ENCODE results near the gene TAC3.

DNA sequence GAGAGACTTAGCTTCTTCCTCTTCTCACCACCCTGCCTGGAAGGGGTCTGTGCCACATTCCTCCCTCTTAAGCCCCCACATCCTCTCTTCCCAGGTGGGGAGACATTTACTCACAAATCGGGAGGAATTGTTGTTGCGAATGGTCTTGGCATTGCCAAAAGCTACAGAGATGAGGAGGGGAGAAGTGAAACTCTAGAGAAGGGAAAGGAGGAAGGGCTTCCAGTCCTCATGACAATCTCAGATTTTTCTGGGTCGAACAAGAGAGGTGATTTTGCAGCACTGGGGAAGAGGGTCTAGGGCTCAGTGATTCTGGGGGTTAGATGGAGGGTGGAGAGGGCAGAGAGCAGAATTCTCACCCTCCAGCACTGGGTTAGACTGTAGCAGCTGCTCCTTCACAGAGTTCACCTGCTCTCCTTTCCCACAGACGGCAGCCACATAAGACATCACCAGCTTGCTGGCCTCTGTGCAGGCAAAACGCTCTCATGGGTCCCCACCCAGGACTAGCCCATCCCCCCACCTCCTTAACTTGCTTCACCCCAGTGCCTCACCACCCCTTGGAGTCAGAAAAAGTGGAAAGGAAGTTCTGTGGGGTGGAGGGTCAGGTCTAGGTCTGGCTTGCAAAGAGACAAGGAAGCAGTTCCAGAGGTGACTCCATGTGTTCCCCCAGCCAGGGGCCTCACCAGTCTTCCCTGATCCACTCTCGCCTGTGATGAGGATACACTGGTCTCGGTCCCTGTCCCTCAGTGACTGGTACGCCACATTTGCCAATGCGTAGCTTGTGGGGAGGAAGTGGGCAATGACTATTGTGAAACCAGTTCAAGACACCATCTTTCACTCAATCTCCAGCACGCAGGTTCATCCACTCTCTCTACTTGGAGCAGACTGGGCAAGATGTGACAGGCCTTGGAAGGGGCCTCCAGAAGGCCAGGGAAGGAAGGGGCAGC, 30.9 kb upstream of the TAC3 start:
- TF ChIP-seq, protein P1, sequence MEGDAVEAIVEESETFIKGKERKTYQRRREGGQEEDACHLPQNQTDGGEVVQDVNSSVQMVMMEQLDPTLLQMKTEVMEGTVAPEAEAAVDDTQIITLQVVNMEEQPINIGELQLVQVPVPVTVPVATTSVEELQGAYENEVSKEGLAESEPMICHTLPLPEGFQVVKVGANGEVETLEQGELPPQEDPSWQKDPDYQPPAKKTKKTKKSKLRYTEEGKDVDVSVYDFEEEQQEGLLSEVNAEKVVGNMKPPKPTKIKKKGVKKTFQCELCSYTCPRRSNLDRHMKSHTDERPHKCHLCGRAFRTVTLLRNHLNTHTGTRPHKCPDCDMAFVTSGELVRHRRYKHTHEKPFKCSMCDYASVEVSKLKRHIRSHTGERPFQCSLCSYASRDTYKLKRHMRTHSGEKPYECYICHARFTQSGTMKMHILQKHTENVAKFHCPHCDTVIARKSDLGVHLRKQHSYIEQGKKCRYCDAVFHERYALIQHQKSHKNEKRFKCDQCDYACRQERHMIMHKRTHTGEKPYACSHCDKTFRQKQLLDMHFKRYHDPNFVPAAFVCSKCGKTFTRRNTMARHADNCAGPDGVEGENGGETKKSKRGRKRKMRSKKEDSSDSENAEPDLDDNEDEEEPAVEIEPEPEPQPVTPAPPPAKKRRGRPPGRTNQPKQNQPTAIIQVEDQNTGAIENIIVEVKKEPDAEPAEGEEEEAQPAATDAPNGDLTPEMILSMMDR (IDR thresholded peaks at IDR 0.05) = no peak
- no peak for TF ChIP-seq POLR2AphosphoS5 (IDR thresholded peaks at IDR 0.05)
